HG02938 (cell line): Measurements from ENCODE around the gene CPLANE1.
"Not testable (repeated sequence)": the region's sequence is repeated elsewhere in the genome, so short reads cannot be mapped to it uniquely, and the experiment has no call there.

Source experiments
- ATAC-seq: cut with Tn5 transposase; IDR thresholded peaks from one replicate; pipeline ENCODE4 v1.9.1; 2021; ENCODE audit warnings: mild to moderate bottlenecking, moderate library complexity; ENCODE audit not compliant: unreplicated experiment

CPLANE1 gene

DNA sequence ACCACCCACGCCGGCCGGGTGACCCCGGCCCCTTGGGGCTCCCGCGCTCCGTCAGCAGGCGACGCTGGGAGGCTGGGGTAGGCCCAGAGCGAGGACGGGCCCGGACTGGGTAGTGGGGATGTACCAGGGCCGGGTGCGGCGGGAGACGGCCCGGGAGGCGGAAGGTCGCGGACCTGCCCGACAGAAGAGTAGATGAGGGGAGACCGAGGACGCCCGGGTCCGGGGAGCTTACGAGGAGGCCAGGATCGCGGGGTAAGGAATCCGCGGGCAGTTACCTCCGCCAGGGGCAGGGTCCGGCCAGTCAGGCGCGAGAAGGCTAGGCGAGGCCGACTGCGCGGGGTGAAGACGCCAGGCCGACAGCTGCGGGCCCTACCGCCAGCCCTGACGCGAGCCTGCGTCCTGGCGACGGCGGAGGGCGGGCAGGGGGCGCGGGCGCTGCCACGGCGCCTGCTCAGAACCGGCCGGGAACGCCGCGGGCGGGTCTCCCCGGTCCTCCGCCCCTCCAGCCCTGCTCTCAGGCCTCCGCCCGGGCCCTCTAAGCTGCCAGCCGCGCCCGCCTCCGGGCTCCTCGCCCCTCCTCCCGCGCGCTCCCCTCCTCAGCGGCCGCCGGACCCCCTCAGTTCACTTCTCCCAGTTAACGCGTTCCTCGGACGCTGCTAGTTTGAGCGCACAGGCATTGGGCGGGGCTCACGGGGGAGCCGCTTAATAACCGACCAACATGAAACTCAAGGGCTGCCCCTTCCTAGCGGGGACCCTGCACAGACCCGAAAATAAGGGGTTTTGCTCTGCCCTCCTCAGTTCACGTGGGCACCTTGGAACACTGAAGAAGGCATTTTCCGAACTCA is at the start of gene CPLANE1:
CPLANE1 (minus strand) TSS at position 407 of the 845 bp plus-strand sequence. CDS start 1,678 bp downstream, outside the sequence.
- ATAC-seq = peak; percentile 81

GRCh38 chr5:37296313-37296712 is 47.1 kb upstream of the CPLANE1 start:
- ATAC-seq = not testable (repeated sequence)

DNA sequence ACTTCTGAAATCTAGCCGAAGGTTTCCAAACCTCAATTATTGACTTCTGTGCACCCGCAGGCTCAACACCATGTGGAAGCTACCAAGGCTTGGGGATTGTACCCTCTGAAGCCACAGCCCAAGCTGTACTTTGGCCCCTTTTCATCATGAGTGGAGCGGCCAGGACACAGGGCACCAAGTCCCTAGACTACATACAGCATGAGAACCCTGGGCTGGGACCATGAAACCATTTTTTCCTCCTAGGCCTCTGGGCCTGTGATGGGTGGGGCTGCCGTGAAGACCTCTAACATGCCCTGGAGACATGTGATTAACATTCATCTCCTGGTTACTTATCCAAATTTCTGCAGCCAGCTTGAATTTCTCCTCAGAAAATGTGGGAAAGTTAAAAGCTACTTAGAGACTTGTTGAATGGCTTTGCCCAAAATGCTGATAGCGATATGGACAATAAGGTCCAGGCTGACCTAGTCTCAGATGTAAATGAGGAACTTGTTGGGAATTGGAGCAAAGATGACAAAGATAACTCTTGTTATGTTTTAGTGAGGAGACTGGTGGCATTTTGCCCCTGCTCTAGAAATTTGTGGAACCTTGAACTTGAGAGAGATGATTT is 34.1 kb upstream of the CPLANE1 start:
- no peak for ATAC-seq

DNA sequence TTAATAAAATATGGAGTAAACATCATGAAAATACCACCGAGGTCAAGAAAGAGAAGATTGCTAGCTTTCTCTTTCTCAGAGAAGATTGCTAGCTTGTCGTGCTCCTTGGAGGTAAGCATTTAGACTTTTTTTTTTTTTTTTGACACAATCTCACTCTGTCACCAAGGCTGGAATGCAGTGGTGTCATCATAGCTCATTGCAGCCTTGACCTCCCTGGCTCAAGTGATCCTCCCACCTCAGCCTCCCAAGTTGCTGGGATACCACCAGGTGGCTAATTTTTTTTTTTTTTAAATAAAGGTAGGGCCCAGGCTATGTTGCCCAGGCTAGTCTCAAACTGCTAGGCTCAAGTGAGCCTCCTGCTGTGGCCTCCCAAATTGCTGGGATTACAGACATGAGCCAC is 26.3 kb upstream of the CPLANE1 start:
- ATAC-seq = no peak

DNA sequence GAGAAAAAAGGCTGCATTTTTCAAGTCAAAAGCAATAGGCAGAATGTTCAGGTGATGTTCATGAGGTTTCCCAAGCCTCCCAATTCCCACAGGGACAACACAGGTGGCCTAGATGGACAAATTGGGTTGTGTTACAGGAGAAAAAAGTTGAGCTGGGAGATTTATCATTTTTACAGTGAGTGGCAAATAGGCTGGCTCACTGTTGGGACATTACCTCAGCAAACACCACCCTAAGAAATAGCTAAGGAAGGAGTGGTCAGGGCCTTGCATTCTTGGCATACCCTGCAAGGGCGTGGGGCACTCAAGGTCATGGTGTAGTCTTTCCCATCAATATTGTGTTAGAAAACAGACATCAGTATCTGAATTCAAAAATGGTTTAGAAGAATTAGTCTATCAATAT is 23.3 kb upstream of the CPLANE1 start:
- ATAC-seq = no peak

DNA sequence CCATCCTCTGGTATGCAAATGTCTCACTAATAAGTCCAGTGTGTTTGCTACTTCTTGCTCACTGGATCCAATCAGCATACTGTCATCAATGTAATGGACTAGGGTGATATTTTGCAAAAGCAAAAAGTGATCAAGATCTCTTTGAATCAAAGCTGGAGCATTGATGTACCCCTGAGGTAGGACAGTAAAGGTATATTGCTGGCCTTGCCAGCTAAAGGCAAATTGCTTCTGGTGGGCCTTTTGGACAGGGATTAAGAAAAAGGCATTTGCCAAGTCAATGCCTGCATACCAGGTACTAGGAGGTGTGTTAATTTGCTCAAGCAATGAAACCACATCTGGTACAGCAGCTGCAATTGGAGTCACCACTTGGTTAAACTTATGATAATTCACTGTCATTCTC is 18.9 kb upstream of the CPLANE1 start:
- not testable (repeated sequence) for ATAC-seq

DNA sequence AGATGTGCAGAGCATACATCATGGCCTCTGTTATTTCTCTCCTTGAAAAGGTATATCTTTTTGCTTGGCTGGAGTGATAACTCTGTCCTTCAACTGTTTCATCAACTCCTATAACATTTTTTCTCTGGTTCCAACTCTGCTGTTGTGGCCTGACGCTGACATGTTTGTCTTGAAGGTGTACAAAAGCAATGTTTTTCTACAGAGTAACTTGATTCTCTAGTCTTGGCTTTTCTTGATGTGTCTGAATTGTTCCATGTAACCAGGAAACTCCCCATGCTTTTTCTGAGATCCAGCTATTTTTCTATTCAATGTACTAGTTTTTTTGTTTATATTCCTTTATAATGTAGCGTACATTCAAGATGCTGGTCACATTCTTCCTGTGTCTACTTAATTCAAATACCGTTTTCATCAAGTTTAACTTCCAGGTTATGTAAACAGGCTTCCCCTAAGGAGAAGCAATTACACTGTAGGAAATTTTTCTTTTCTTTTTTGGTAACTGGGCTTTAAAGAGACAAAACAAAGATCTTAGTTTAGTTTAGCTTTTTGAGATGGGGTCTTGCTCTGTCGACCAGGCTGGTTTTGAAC is 6.7 kb upstream of the CPLANE1 start:
- no peak for ATAC-seq

DNA sequence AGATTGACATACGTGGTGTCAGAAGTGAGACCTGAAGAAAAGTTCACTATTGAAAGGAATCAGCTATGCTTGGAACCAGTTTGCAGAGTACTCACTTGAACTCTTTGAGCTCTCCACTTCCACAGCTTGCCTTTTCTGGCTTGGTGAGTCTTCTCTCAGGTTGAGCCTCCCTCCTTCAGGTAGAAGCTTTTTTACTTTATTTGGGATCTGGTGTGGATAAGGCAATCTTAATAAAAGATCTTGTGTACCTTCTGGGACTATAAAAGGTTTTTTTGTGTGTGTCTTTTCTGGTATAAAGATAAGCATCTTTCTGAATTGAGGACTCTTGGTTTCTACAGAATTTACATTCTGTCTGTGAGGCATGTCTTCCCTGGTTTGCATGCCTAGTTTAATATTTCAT is 5.4 kb upstream of the CPLANE1 start:
- no peak for ATAC-seq

- no peak for ATAC-seq
Observed at GRCh38 chr5:37251665-37252064, 2.5 kb upstream of the CPLANE1 start.

DNA sequence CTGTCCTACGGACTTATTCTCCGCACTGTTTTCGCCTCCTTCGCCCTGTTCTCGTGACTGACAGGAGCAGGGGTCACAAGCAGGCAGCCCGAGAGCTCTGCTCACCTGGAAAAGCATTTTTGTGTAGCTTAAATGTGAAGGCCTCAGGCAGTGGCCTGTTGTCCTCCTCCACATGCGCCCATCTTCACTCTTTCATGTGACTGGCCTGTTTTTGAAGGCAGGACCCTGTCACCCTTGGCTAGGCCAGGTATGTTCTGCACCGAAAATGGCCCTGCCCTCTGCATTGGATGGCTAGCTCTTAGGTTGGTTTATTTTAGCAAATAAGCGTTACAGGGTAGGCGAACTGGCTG is 614 bp upstream of the CPLANE1 start:
- no peak for ATAC-seq

- ATAC-seq = no peak
Observed at GRCh38 chr5:37248421-37248969, 681 bp downstream of the CPLANE1 start.

- no peak for ATAC-seq
Observed at GRCh38 chr5:37247496-37247895, 1.7 kb downstream of the CPLANE1 start.

- ATAC-seq = no peak
Observed at GRCh38 chr5:37247036-37247435, 2.1 kb downstream of the CPLANE1 start.

DNA sequence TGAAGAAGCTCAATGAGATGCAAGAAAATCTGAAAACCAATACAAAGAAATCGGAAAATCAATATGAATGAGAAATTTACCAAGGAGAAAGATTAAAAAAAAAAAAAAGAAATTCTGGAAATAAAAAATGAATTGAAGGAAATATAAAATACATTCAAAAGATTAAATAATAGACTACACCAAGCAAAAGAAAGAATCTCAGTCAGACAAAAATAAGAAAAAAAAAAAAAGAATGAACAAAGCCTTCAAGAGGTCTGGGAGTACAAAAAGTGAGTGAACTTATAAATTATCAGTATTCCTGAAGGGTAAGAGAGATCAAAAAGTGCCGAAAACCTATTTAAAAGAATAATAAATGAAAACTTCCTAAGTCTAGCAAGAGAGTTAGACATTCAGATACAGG is 14.9 kb downstream of the CPLANE1 start:
- ATAC-seq = no peak

DNA sequence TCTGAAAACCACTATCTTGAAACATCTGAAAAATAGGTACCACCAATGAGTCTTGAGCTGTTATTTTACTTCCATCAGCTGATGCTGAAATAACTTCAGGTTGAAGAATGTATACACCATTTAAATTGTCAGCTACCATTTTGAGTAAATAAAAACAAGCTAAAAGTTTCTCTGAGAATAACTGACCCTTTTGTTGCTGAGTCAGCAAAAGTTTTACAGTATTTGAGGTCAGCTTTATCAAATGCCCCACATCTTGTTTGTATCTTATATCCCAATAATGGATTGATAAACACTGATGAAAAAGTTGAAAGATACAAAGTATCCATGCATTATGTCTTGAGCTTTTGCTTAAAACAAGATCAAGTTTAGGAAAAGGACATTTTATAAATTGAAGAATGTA is 22.8 kb downstream of the CPLANE1 start:
- ATAC-seq = no peak

DNA sequence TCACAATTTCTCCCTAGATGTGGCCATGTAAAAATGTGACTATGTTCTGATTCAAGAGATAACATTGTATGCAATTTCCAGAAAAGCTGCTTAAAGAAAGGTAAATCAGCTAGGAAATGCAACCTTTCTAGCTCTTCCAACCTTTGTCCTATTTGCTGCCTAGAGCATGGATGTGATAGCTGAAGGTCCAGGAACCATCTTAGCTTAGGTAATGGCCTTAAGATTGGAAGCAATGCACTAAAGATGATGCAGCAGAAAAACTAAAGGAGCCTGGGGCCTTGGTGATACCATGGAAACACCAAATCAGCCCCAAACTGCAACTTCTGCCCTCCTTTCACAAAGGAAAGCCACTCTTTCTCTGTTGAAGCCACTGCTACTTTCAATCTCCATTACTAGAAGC is 27.0 kb downstream of the CPLANE1 start:
- no peak for ATAC-seq

DNA sequence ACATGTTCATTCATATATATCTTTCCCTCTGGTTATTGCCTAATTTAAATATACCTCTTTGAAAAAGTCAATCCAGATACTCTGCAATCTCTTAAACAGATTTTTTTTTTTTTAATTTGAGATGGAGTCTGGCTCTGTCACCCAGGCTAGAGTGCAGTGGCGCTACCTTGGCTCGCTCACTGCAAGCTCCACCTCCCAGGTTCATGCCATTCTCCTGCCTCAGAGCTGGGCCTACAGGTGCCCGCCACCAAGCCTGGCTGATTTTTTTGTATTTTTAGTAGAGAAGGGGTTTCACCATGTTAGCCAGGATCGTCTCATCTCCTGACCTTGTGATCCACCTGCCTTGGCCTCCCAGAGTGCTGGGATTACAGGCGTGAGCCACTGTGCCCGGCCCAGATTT is 28.8 kb downstream of the CPLANE1 start:
- ATAC-seq = not testable (repeated sequence)

DNA sequence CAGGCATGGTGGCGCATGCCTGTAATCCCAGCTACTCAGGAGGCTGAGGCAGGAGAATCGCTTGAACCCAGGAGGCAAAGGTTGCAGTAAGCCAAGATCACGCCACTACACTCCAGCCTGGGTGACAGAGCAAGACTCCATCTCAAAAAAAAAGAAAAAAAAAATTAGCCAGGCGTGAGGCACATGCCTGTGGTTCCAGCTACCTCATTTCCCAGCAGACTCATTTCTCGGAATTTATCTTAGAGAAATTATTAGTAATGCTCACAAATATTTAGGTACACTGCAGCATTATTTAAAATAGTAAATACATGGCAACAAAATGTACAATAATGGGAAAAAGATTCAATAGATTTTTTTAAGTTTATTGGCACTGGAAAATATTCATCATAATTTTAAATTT is 29.8 kb downstream of the CPLANE1 start:
- not testable (repeated sequence) for ATAC-seq

DNA sequence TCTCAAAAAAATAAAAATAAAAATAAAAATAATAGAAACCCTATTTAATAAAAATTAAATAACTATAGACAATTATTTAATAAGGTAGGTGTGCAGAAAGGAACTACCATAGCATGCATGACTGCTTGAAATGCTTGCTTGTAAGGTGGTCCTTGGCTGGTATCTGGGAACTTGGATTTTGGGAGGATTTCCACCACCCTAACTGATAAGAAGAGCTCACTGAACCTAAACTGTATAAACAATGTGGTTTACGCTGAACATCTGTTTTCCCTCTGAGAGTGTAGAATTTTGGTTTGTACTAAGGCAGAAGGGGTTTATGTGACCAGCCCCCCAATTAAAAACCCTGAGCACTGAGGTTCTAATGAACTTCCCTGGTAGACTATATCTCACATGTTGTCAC is 31.2 kb downstream of the CPLANE1 start:
- no peak for ATAC-seq

GRCh38 chr5:37214550-37214949 is 34.6 kb downstream of the CPLANE1 start:
- no peak for ATAC-seq

DNA sequence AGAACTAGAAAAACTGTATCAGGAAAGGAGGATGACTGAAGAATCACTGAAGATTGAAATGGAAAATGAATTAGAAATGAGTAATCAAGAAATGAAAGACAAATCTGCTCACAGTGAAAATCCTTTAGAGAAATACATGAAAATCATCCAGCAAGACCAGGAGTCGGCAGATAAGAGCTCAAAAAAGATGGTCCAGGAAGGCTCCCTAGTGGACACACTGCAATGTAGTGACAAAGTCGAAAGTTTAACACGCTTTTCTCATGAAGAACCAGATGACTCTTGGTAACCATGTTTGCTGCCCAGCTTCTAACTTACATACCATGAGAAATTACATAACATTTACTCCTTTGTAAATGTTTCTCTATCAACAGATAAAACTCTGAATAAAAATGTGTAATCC is 37.1 kb downstream of the CPLANE1 start:
- ATAC-seq = no peak

GRCh38 chr5:37211661-37212060 is 37.5 kb downstream of the CPLANE1 start:
- no peak for ATAC-seq
